Endothelial cell of umbilical vein (primary cell): ENCODE measurements around the gene TOX4. TPM values are rescaled to one million over a fixed set of nuclear protein-coding genes. Genes with fewer than 3 reads are reported as not detected.

Experiments used
- BruUV-seq: library from RNA; stranded (reverse); fragments of 400-500 nt; replicated peaks from 2 replicates; lab custom pipeline; 2021; lab: Mats Ljungman, UMichigan
- CTCF ChIA-PET: fragments of 300-600, 350-600 bp; sonication (Branson Sonifier 250); formaldehyde crosslinking; loops from one replicate; lab custom pipeline; 2021; ENCODE audit warnings: antibody characterized with exemption, inconsistent platforms; lab: Charles Lee
- POLR2A ChIA-PET: fragments of 300-600, 350-600 bp; sonication (Branson Sonifier 250); formaldehyde crosslinking; loops from one replicate; lab custom pipeline; 2021; ENCODE audit warnings: antibody characterized with exemption, inconsistent platforms; lab: Charles Lee
- DNase-seq: peaks from one replicate; pipeline ENCODE4 v3.0.0-alpha.2; 2011; ENCODE audit warnings: low read depth, low spot score
- FAIRE-seq: peaks from 2 replicates; lab custom pipeline; 2011; peaks lifted over from hg19 to GRCh38; lab: Jason Lieb, UNC
- H2AFZ ChIP-seq: 2 replicates; pipeline ENCODE4 v1.6.0; 2012; ENCODE audit warnings: low read depth, low read length, control low read depth, inconsistent platforms
- H3K27ac ChIP-seq: 2 replicates; pipeline ENCODE4 v1.5.1; 2011; ENCODE audit warnings: low read depth, mild to moderate bottlenecking, control low read depth, low read length, moderate library complexity; ENCODE audit not compliant: insufficient read depth
- H3K27me3 ChIP-seq, 2 experiments: 2 replicates each; pipeline versions ENCODE4 v1.6.0 to v1.6.1; 2011; ENCODE audit warnings: low read length in 2 of 2, mixed read lengths in 1 of 2; ENCODE audit not compliant: control insufficient read depth in 2 of 2, insufficient read depth in 2 of 2
- H3K36me3 ChIP-seq, 2 experiments: 2 replicates in 1 of 2; 3 replicates in 1 of 2; pipeline ENCODE4 v1.5.1; 2011; ENCODE audit warnings: low read length in 2 of 2, mild to moderate bottlenecking in 1 of 2, moderate library complexity in 1 of 2; ENCODE audit not compliant: control insufficient read depth in 2 of 2, insufficient read depth in 2 of 2; ENCODE audit errors: extremely low read depth in 1 of 2
- H3K4me1 ChIP-seq: 3 replicates; pipeline ENCODE4 v1.5.1; 2011; ENCODE audit warnings: mild to moderate bottlenecking, low read length; ENCODE audit not compliant: control insufficient read depth, insufficient read depth; ENCODE audit errors: extremely low read depth
- H3K4me2 ChIP-seq: 2 replicates; pipeline ENCODE4 v1.6.1; 2011; ENCODE audit warnings: low read length, control low read depth, mixed read lengths; ENCODE audit not compliant: insufficient read depth
- H3K4me3 ChIP-seq, 3 experiments: fragments of 200-600 bp in 1 of 3; sonication (generic), shearing (Covaris generic) in 1 of 3; replicated peaks in 1 of 3; 2 replicates each; pipeline ENCODE4 v1.5.1; 2011 to 2016; ENCODE audit warnings: control low read depth in 3 of 3, low read length in 3 of 3, mild to moderate bottlenecking in 2 of 3, inconsistent platforms in 1 of 3, low read depth in 1 of 3, moderate library complexity in 1 of 3; ENCODE audit not compliant: insufficient read depth in 1 of 3
- H3K79me2 ChIP-seq: 2 replicates; pipeline ENCODE4 v1.6.0; 2012; ENCODE audit warnings: low read length, inconsistent platforms; ENCODE audit not compliant: control insufficient read depth, insufficient read depth
- H3K9ac ChIP-seq: replicated peaks from 2 replicates; pipeline ENCODE3; 2011; ENCODE audit warnings: low read length, control low read depth; ENCODE audit not compliant: insufficient read depth; ENCODE audit errors: extremely low read depth
- H3K9me1 ChIP-seq: replicated peaks from 3 replicates; pipeline ENCODE4 v1.6.0; 2011; ENCODE audit warnings: mild to moderate bottlenecking, low read length; ENCODE audit not compliant: control insufficient read depth, insufficient read depth; ENCODE audit errors: extremely low read depth
- H3K9me3 ChIP-seq: replicated peaks from 2 replicates; pipeline ENCODE4 v1.5.1; 2012; ENCODE audit warnings: low read length, inconsistent platforms; ENCODE audit not compliant: control insufficient read depth, insufficient read depth
- H4K20me1 ChIP-seq: replicated peaks from 2 replicates; pipeline ENCODE3; 2011; ENCODE audit warnings: mild to moderate bottlenecking, low read length; ENCODE audit not compliant: control insufficient read depth, insufficient read depth; ENCODE audit errors: extremely low read depth
- EZH2 ChIP-seq: IDR thresholded peaks from 2 replicates; pipeline ENCODE4 v1.6.1; 2012; ENCODE audit warnings: borderline replicate concordance, low read depth, mild to moderate bottlenecking, moderate library complexity, low read length, inconsistent platforms; ENCODE audit not compliant: severe bottlenecking
- FOS ChIP-seq: IDR thresholded peaks from 2 replicates; pipeline ENCODE4 v1.6.1; 2011; ENCODE audit warnings: mild to moderate bottlenecking, low read length, moderate library complexity, borderline replicate concordance; ENCODE audit not compliant: insufficient read depth
- GATA2 ChIP-seq: IDR thresholded peaks from 2 replicates; pipeline ENCODE4 v1.7.0; 2011; ENCODE audit warnings: low read depth, mild to moderate bottlenecking, moderate library complexity, mixed read lengths, low read length; ENCODE audit not compliant: insufficient read length, insufficient read depth
- JUN ChIP-seq: IDR thresholded peaks from 2 replicates; pipeline ENCODE4 v1.6.1; 2011; ENCODE audit warnings: borderline replicate concordance, low read depth; ENCODE audit not compliant: insufficient read length, insufficient read depth
- MYC ChIP-seq: IDR thresholded peaks from one replicate; pipeline ENCODE4 v1.6.1; 2011; ENCODE audit warnings: mild to moderate bottlenecking, low read depth, low read length
- POLR2A ChIP-seq: IDR thresholded peaks from 2 replicates; pipeline ENCODE4 v1.6.1; 2012; ENCODE audit warnings: low read depth, mild to moderate bottlenecking, control low read depth, low read length
- POLR2AphosphoS5 ChIP-seq: IDR thresholded peaks from 2 replicates; pipeline ENCODE4 v1.6.1; 2012; ENCODE audit warnings: low read depth, mild to moderate bottlenecking, control low read depth, low read length, moderate library complexity; ENCODE audit not compliant: insufficient read depth
- dilution Hi-C: fragments of 300-500 bp; cut with MboI; formaldehyde crosslinking; loops from one replicate; pipeline ENCODE4 v1.15.0; 2019; ENCODE audit warnings: low sequenced_read_pairs; ENCODE audit not compliant: extremely low pct_ligation_motif_present
- intact Hi-C: fragments of 100-400 bp; cut with micrococcal nuclease; formaldehyde crosslinking; loops from one replicate; pipeline ENCODE4 v1.10.0; 2022
- polyA plus RNA-seq, 4 experiments: library from polyadenylated mRNA; depleted of rRNA in 3 of 4; stranded (reverse) in 3 of 4; unstranded in 1 of 4; fragments of >200 nt; gene quantifications; 2 replicates each; pipeline versions ENCODE4 v1.2.1 to v1.2.3, GENCODE V29; 2011 to 2012; ENCODE audit warnings: missing spikeins in 1 of 4
- total RNA-seq: library from RNA; stranded (reverse); gene quantifications from 2 replicates; pipeline ENCODE4 v1.2.3, GENCODE V29; 2021
- TF ChIP-seq, protein P1 (sequence below), 2 donors: IDR thresholded peaks; 1 replicate in 1 of 2; 2 replicates in 1 of 2; pipeline ENCODE4 v1.5.1; 2011; ENCODE audit warnings: low read length in 2 of 2, mild to moderate bottlenecking in 2 of 2, moderate library complexity in 2 of 2, control low read depth in 1 of 2, inconsistent platforms in 1 of 2, low read depth in 1 of 2; ENCODE audit not compliant: insufficient read depth in 1 of 2; ENCODE audit errors: extremely low read depth in 1 of 2
- TF ChIP-seq, protein P2 (sequence below): IDR thresholded peaks from 2 replicates; pipeline ENCODE4 v1.6.1; 2011; ENCODE audit not compliant: insufficient read depth, insufficient read length

Gene TOX4
- total and polyA plus RNA-seq, 2 donors (not counting 3 experiments of a cell fraction or from before 2014, with no cell fraction given) = 67.4 to 78.4 TPM

DNA sequence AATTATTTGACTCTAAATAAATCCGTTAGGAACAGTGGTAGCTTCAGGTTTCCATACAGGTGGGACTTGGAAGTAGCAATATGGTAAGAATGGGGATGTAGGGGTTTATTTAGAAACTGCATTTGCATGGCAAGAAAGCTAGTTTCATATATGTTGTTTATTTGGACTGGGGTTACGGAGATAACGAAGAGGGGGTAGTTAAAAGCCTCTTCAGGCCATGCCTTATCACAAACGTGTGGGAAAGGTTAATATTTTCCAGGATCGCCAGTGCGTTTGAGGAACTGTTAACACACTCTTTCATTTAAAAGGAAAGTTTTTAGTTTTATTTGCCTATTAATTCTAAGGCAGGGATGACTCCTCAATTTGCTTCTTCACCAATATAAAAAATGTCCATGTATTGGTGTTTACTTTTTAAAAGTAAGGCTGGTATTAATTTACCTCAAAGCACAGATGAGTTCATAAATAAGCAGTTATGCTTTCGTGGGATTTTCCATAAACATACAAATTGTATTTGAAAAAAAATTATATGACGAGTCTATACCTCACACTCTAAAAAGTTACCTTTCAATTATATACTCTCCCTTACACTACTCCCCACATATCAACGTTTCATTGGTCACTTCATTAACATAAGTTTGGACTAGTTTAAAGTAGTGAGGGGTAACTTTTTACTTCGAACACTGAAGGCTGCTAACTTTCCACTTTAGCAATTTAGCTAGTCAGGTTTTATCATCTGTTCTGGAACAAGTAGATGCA, 1.1 kb upstream of the TOX4 start:
- POLR2A ChIA-PET = interaction anchor here (0.9 to 1.9 kb wide), 2 partner anchors 18 to 35 kb away, joined by 7 read pairs; partner anchors contain the start of gene METTL3

More for the DNA sequence above, 1.1 kb upstream of the TOX4 start:
- DNase-seq (no peak), FAIRE-seq (peak; percentile 8)
- BruUV-seq = TSS peak; percentile 66
- Histone ChIP-seq H3K4me2 (peak overlapping the region; percentile 89), H3K36me3 (peaks cover 0 to 6% of the 10 kb centered on the region in 2 experiments), H3K27me3 (no peaks in the 10 kb centered on the region), H3K79me2 (peaks cover 37% of the 10 kb centered on the region), H3K4me1 (peaks cover 20% of the 10 kb centered on the region), H3K4me3 (peak overlapping the region; percentile 69 to 91 (median 71)), H2AFZ (peak overlapping the region; percentile 69), H3K9me1 (no peaks in the 10 kb centered on the region), H4K20me1 (no peaks in the 10 kb centered on the region), H3K9ac (peak overlapping the region; percentile 81), H3K27ac (peak overlapping the region; percentile 37), H3K9me3 (no peaks in the 10 kb centered on the region)
- CTCF ChIA-PET = interaction anchor here (0.5 to 3.7 kb wide), 13 partner anchors 9 to 92 kb away, joined by 3 to 23 read pairs (median 5); partner anchors contain the start of genes CHD8, METTL3 and SUPT16H
- TF ChIP-seq MYC = no peak
- TF ChIP-seq, protein P1, sequence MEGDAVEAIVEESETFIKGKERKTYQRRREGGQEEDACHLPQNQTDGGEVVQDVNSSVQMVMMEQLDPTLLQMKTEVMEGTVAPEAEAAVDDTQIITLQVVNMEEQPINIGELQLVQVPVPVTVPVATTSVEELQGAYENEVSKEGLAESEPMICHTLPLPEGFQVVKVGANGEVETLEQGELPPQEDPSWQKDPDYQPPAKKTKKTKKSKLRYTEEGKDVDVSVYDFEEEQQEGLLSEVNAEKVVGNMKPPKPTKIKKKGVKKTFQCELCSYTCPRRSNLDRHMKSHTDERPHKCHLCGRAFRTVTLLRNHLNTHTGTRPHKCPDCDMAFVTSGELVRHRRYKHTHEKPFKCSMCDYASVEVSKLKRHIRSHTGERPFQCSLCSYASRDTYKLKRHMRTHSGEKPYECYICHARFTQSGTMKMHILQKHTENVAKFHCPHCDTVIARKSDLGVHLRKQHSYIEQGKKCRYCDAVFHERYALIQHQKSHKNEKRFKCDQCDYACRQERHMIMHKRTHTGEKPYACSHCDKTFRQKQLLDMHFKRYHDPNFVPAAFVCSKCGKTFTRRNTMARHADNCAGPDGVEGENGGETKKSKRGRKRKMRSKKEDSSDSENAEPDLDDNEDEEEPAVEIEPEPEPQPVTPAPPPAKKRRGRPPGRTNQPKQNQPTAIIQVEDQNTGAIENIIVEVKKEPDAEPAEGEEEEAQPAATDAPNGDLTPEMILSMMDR (IDR thresholded peaks at IDR 0.05; ENCODE audit: extremely low read depth in 1 of 2, insufficient read depth in 1 of 2, low read depth in 1 of 2, low read length in 2 of 2) = no peak
- TF ChIP-seq, protein P2, sequence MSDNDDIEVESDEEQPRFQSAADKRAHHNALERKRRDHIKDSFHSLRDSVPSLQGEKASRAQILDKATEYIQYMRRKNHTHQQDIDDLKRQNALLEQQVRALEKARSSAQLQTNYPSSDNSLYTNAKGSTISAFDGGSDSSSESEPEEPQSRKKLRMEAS = no peak
- no peak for TF ChIP-seq EZH2
- no peak for TF ChIP-seq JUN
- no peak for TF ChIP-seq FOS
- TF ChIP-seq GATA2 = no peak
- TF ChIP-seq POLR2AphosphoS5 = no peak
- no peak for TF ChIP-seq POLR2A
- intact Hi-C loops (no loop called here), dilution Hi-C loops (no loop called here)
